Erythroblast (primary cell): ENCODE results near the gene CAMK1D.

Experiments used
- DNase-seq, 2 experiments: peaks; one replicate each; lab custom pipeline; 2025; lab: John Stamatoyannopoulos, UW
- GATA1 ChIP-seq: IDR thresholded peaks from 2 replicates; pipeline ENCODE4 v1.6.1; 2011; ENCODE audit warnings: low read depth, mild to moderate bottlenecking, control low read depth, low read length, moderate library complexity
- POLR2A ChIP-seq: IDR thresholded peaks from 2 replicates; pipeline ENCODE4 v1.6.1; 2011; ENCODE audit warnings: mild to moderate bottlenecking, low read length

The CAMK1D gene

DNA sequence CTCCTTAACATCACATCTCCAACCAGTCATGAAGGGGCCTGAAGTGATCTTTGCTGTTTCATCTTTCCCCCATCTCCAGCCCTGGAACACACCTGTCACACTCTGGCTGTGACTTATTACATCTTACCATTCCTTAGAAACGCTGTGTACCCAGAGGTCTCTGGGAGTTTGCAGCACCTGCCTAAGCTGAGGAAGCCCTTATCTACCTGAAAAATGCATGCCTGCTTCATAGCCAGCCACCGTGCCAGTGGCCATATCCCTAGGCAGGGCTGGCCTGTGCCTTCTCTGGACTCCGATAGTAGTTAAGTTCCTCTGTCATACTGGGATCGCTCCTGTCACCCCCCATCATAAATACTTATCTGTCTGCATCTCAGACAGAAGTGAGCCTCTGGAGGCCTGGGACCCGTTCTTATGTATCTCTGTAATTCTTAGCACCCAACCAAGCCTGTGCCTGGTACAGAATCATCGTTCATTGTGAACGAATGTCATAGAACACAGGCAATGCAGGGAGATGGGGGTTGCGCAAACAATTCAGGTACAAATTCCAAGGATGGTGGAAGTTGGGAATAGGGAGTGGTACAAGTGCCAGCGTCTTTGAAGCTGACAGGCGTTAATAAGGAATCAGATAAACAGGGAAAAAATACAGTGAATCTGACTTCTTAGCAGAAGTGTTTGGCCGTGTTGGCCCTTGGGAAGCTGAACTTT, 254.6 kb downstream of the CAMK1D start:
- no peak for DNase-seq
- TF ChIP-seq POLR2A, result no peak
- no peak for TF ChIP-seq GATA1

DNA sequence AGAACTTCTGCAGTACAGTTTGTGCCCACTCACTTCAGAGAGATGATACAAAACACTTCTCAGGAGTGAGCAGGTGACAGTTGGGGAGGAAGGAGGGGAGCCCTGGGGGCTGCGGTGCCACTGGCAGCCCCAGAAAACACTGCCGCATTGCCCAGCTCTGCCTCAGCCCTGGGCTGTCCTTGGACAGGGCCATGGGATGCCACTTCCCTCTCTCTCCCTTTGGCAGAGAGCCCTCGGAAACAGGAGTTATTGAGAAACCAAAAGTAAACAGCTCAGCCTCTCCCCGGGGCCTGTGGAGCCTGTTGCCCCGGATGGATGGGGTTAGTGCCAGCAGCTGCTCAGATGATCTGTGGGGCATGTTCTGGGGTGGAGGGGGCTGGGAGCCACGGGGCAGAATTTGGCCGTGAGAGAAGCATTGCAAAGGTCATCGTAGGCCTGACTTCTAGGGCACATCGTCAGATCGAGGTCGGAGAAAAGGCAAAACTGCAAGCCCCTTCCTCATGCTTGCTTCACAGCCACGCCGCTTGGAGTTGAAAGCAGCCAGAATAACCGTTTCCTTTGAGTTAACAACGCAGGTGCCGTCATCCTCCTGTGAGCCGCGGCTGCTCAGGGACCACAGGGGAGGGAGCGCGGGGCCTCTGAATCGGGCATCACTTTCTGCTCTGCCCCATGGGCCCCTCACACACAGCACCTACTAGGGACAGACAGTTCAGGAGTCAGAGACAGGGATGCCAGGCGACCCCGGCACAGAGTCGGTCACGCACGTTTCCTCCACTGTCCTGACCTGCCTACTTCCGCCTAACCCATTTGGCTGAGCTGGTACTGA, 256.4 kb downstream of the CAMK1D start:
- no peak for DNase-seq
- TF ChIP-seq GATA1 (no peak), POLR2A (no peak)

DNA sequence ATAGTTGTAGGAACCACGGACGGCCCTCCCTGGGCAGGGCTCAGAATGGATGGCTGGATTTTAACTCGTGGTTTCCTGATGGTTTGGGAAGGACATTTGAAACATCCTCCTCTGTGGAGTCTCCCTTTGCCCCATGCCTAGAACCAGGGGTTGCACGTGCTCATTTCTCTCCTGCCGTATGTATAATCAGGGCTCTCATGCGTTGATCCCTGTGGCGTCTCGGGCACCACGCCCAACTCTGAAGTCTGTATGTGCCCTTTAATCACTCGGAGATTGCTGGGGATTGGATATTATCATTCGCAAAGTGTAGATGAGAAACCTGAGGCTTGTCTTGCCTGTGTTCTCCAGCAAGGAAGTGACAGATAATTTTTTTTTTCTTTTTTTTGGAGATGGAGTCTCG, 257.1 kb downstream of the CAMK1D start:
- TF ChIP-seq POLR2A, result no peak
- TF ChIP-seq GATA1, result no peak
- DNase-seq, result no peak

DNA sequence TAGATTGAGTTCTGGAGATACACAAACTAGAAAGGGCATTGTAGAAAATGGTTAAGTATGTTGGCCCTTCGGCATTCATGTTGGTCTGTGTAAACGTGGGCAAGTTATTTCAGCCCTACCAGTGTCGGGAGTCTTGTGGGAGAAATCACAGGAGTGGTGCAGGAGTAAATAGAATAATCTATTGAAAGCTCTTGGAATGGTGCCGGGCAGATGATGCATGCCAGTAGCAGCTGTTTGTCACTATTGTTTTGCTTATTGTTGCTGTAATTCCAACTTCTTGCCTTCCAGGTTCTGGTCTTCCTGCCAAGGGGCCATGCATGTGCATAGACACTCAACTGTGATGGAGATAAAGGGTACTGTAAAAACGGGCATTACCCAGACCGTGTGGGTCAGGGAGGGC, 259.4 kb downstream of the CAMK1D start:
- TF ChIP-seq GATA1, result no peak
- no peak for TF ChIP-seq POLR2A
- DNase-seq, result no peak

DNA sequence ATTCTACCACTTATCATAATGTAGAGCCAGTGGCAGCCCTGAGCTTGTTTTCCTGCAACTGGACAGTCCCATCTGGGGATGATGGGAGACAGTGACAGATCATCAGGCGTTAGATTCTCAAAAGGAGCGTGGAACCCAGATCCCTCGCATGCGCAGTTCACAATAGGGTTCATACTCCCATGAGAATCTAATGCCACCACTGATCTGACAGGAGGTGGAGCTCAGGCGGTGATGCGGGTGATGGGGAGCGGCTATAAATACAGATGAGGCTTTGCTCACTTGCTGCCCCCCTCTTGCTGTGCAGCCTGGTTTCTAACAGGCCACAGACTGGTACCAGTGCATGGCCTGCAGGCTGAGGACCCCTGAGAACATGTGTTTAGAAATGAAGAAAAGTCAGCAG, 260.1 kb downstream of the CAMK1D start:
- no peak for TF ChIP-seq POLR2A
- TF ChIP-seq GATA1, result no peak
- no peak for DNase-seq

DNA sequence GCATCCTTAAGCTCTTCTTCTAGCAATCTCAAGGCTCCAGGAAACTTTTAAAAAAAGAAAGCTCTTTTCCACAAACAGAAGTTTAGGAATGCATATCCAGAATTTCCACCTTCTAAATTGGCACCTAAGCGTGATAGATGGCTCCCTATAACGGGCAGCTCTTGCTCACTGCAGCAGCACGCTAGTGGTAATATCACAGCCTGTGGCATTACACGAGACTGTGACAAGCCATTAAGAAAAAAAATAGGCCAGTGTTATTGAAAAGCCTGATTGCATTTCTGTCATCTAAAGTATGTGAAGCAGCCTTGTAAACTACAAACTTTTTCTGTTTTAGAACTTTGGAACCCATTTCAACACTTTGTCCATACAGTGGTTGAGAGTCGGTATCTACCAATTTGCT, 263.8 kb downstream of the CAMK1D start:
- TF ChIP-seq GATA1 (no peak), POLR2A (no peak)
- DNase-seq, result no peak

DNA sequence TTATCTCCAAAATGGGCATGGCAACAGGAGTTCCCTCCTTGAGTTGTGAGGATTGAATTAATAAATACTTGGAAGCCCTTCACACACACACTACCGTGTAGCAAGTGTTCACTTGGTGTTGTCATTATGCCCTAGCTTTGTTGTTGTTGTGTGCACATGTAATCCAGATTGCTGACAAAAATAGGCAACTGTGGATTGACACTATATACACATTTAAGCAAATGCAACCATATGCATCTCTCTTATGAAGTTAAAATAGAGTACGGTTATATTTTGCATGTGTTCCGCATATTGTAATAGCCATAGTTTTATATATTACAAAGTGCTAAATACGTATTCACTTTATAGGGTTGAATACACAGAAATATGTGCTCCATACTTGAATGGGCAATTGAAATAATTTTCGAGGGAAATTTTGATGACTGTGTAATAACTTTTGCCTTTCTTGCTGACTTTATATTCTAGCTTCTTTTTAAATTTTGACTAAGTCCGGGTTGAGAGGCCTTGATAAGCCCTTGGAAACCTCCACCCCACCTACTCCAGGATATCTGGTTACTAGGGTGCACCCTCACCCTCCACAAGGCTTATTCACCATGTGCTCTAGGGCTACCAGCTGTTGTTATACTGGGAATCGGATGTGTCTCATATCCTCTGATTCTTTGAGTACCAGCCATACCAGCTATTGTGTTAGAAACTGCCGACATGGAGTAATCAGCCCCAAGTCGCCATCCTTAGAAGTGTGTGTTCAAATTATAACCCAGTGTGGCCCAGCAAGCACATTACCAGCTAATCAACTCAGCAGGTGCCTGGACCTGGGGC, 265.0 kb downstream of the CAMK1D start:
- DNase-seq, result no peak
- TF ChIP-seq POLR2A (no peak), GATA1 (no peak)

DNA sequence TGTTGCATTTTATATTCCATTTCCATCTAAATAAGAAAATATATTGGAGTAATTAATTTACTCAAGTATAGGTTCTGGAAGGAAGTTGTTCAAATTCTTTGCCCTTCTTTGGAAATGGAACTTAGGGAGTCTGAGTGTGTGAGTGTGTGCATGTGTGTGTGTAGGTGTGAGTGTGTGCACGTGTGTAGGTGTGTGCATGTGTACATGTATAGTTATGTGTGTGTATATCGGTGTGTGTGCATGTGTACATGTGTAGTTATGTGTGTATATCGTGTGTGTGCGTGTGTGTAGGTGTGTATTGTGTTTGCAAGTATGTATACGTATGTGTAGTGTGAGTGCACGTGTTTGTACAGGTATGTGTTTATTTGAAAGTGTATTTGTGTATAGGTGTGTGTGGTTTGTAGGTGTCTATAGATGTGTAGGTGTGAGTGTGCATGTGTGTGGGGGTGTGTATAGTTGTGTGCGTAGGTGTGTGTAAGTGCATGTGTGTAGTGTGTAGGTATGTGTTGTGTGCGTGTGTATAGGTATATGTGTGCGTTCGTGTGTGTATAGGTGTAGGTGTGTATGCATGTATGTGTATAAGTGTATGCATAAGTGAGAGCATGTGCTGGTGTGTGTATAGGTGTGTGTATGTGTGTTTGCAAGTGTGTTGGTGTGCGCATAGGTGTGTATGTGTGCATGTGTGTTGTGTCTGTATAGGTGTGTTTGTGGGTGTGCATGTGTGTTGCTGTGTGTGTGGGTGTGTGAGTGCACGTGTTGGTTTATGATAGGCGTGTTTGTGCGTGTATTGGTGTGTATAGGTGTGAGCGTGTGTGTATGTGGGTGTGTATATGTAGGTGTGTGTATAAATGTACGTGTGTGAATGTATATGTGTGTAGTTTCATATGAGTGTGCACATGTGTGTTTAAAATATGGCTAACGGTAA, 266.2 kb downstream of the CAMK1D start:
- TF ChIP-seq POLR2A (no peak), GATA1 (no peak)
- DNase-seq, result no peak

DNA sequence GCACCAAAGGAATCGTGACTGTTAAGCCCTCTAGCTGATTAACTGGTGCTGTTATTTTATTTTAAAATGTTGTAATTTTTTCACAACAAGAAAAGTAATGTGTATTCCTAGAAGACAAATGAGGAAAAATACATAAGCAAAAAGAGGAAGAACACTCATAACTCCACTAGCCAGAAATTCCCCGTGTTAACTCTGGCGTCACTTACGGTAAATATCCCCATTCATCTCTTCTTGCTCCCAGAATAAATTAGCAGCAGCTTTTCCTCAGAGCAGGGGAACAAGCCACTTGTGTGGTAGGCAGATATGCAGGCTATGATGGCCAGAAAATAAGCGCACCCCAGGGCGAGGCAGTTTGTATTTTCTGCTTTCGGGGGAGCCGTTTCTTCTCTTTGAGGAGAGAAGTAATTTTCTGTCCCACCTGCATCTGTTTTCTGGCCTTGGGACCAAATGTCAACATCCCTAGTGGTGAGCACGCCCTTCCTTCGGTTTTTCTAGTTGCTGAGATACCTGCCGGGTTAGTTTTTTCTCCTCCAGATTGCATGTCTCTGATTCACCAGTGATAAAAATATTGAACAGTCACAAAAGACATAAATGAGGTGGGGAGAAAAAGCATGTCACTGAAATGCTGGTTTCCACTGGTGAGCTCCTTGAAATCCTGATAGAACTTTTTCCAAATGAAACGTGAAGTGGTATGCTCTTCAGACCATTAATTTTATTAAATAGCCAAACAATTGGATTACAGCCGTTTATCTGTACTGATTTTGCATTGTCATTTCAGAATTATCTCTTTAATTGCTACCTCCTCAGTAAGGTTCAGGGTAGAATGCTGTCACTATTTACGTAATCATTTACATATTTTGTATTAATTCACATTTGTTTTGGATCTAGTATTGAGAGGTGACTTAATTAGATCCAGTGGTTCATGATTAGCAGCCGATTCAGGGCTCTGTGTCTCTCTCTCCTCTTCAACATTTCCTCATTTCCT, 268.1 kb downstream of the CAMK1D start:
- no peak for DNase-seq
- no peak for TF ChIP-seq POLR2A
- no peak for TF ChIP-seq GATA1

DNA sequence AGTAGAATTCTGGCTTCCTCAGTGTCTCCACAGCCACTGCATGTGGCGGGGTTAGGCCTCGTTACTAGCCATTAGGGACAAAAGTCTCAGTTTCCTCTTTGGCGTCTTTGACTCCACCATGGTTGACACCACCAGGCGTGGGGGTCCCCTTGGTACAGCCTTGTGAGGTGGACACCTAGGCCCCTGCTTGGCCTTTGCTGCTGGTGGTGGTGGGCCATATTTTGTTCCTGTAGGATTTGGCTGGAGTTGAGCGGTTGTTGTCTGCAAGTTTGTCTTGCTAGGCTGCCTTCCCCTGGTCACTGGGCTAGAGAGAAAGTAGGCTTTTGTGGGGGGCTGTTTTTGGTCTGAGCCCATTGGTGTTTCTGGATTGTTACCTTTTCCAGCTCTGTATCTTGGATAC, 272.7 kb downstream of the CAMK1D start:
- DNase-seq, result no peak
- TF ChIP-seq POLR2A (no peak), GATA1 (no peak)

DNA sequence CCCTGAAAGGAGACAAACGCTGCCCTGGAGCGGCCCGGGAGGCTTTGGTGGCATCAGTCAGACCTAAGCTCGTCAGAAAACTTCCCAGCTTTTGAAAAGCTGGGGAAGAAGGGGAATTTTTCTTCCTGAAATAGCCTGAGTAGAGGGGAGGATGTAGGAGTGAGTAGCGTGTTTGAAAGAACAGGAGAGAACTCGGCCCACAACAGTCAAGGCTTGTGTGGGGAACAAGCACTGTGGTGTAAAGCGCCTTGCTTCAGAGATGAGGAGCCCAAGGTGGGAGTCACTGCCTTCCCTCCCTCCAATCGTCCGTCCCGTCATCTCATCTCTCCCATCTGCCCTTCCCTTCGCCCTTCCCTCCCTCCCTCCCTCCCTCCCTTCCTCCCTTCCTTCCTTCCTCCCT, 273.3 kb downstream of the CAMK1D start:
- DNase-seq, result no peak

More for the DNA sequence above, 273.3 kb downstream of the CAMK1D start:
- TF ChIP-seq GATA1, result no peak
- TF ChIP-seq POLR2A, result no peak
